ENCODE results near the gene PLA2G5. TPM values are rescaled to one million over a fixed set of nuclear protein-coding genes. Genes with fewer than 3 reads are reported as not detected.

Gene PLA2G5
- total RNA-seq, 3 donors from 2014 or later = 0.78 to 16.2 (median 0.94) TPM

DNA sequence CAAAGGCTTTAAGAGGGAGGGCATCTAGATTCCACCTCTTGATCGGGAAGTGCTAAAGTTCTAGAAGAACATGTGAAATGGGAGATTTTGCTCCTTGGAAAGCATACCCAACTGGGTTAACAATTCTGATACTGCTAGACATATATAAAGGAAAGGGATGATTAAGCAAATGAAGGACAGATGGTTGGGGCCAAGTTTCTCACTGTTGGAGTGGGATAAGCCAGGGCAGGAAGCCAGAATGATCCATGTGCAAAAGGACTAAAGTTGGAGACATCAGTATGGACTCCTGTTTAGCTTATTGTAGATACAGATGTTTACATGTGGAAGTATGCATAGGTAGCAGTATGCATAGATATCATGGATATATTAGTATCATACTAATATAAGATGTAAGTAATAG, 16.8 kb downstream of the PLA2G5 start:
- Histone ChIP-seq H3K4me3 (no peak overlapping the region), H3K36me3 (ENCODE audit: low read depth) (no peaks in the 10 kb centered on the region), H3K9me3 (peaks cover 4% of the 10 kb centered on the region), H3K4me1 (ENCODE audit: low read depth) (no peaks in the 10 kb centered on the region)
- intact Hi-C loops (cut with DNase I, micrococcal nuclease) = no loop called here
- DNase-seq (no peak), ATAC-seq (no peak)
- TF ChIP-seq, protein P1, sequence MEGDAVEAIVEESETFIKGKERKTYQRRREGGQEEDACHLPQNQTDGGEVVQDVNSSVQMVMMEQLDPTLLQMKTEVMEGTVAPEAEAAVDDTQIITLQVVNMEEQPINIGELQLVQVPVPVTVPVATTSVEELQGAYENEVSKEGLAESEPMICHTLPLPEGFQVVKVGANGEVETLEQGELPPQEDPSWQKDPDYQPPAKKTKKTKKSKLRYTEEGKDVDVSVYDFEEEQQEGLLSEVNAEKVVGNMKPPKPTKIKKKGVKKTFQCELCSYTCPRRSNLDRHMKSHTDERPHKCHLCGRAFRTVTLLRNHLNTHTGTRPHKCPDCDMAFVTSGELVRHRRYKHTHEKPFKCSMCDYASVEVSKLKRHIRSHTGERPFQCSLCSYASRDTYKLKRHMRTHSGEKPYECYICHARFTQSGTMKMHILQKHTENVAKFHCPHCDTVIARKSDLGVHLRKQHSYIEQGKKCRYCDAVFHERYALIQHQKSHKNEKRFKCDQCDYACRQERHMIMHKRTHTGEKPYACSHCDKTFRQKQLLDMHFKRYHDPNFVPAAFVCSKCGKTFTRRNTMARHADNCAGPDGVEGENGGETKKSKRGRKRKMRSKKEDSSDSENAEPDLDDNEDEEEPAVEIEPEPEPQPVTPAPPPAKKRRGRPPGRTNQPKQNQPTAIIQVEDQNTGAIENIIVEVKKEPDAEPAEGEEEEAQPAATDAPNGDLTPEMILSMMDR (IDR thresholded peaks at IDR 0.05) = no peak

DNA sequence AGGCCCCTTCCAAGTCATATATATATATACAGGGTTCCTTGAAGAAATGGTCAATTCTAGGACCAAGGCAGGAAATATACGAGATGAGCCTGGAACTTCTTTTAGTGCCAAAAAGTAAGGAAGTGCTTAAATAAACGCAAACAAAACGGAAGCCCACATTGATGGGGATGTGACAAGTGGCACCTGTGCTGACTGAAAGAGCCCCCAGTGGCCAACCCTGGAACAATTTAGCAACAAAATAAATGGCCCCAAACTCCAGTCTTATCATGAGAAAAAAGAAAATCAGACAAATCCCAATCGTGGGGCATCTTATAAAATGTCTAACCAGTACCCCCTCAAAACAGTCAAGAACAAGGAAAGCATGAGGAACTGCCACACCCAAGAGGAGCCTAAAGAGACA, 17.7 kb downstream of the PLA2G5 start:
- Histone ChIP-seq H3K36me3 (ENCODE audit: low read depth) (no peaks in the 10 kb centered on the region), H3K4me1 (ENCODE audit: low read depth) (no peaks in the 10 kb centered on the region), H3K4me3 (no peak overlapping the region), H3K9me3 (peaks cover 4% of the 10 kb centered on the region)
- DNase-seq (no peak), ATAC-seq (no peak)
- intact Hi-C loops (cut with DNase I, micrococcal nuclease) = no loop called here
- TF ChIP-seq, protein P1 (IDR thresholded peaks at IDR 0.05) = no peak

DNA sequence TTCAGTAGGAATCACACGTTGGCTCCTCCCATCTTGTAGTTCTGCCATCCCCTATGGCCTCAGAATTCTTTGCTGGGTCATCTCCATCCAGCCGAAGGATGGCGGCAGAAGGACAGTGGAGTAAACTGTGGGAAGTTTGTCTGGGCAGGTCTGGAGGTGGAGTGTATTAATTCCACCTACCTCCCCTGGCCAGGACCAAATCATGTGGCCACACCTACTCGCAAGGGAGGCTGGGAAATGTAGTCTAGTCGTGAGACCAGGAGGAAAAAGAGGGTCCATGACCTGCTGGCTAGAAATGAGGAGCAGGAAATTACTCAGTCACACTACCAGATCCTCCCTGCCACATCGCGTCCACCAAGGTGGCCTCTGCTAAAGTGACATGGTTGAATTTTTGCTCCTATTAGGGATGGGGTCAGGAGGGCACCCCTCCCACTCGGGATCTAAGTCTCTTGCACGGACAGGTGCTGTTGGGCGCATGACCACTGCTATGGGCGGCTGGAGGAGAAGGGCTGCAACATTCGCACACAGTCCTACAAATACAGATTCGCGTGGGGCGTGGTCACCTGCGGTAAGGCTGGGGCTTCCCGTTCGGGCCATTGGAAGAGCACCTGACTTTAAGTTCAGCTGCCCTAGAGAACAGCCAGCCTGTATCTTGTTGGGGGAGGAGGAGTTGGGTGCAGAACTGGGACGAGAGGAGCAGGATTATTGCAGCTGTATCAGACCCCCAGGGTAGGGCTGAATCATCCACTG, 19.5 kb downstream of the PLA2G5 start:
- H3K36me3 ChIP-seq (ENCODE audit: low read depth) = no peaks in the 10 kb centered on the region
- H3K4me3 ChIP-seq = no peak overlapping the region
- ATAC-seq (no peak), DNase-seq (no peak)
- H3K4me1 ChIP-seq (ENCODE audit: low read depth) = no peaks in the 10 kb centered on the region
- H3K9me3 ChIP-seq = no peaks in the 10 kb centered on the region
- TF ChIP-seq, protein P1 (IDR thresholded peaks at IDR 0.05) = no peak
- intact Hi-C loops (cut with DNase I, micrococcal nuclease) = no loop called here

DNA sequence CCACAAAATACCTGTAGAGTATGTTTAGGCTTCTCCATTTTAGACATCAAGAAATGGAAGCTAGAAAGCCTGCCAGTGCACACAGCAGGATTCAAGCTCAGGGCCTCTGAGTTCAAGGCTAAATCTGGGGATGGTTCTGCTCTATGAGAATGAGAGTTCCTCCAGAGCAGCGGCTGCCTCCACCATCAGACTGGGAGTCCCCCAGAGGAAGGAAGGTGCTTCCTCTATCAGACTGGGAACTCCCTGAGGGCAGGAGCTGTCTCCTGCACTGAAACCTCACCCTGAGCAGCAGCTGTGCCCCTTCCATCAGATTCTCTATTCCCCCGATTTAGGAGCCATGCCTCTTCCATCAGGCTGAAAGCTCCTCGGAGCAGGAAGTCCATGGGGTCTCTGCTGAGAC, 20.1 kb downstream of the PLA2G5 start:
- ATAC-seq (no peak), DNase-seq (no peak)
- Histone ChIP-seq H3K9me3 (no peaks in the 10 kb centered on the region), H3K4me3 (no peak overlapping the region), H3K36me3 (ENCODE audit: low read depth) (no peaks in the 10 kb centered on the region), H3K4me1 (ENCODE audit: low read depth) (no peaks in the 10 kb centered on the region)
- intact Hi-C loops (cut with DNase I, micrococcal nuclease) = no loop called here
- TF ChIP-seq, protein P1 (IDR thresholded peaks at IDR 0.05) = no peak

DNA sequence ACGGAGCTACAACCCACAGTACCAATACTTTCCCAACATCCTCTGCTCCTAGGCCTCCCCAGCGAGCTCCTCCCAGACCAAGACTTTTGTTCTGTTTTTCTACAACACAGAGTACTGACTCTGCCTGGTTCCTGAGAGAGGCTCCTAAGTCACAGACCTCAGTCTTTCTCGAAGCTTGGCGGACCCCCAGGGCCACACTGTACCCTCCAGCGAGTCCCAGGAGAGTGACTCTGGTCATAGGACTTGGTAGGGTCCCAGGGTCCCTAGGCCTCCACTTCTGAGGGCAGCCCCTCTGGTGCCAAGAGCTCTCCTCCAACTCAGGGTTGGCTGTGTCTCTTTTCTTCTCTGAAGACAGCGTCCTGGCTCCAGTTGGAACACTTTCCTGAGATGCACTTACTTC, 20.6 kb downstream of the PLA2G5 start:
- no peak for DNase-seq
- TF ChIP-seq, protein P1 (IDR thresholded peaks at IDR 0.05) = no peak
- Histone ChIP-seq H3K4me3 (no peak overlapping the region), H3K4me1 (ENCODE audit: low read depth) (no peaks in the 10 kb centered on the region), H3K36me3 (ENCODE audit: low read depth) (no peaks in the 10 kb centered on the region), H3K9me3 (no peaks in the 10 kb centered on the region)
- ATAC-seq = no peak
- intact Hi-C loops (cut with DNase I, micrococcal nuclease) = no loop called here
